SK-N-SH (cell line): ENCODE measurements around the gene EPB41L3. TPM values are rescaled to one million over a fixed set of nuclear protein-coding genes. Genes with fewer than 3 reads are reported as not detected.

Experiments
- CTCF ChIA-PET: fragments of 300-600, 350-600 bp; formaldehyde crosslinking; extraction: SDS; loops from one replicate; lab custom pipeline; 2021; lab: Yijun Ruan, JAX
- POLR2A ChIA-PET: fragments of 350-600 bp; sonication (Branson Sonifier 250); formaldehyde crosslinking; extraction: SDS; loops from one replicate; lab custom pipeline; 2020; ENCODE audit warnings: antibody characterized with exemption, inconsistent platforms; lab: Yijun Ruan, JAX
- DNase-seq: peaks from one replicate; pipeline ENCODE4 v3.0.0; 2012
- H2AFZ ChIP-seq: fragments of 200-600 bp; sonication (generic); 2 replicates; pipeline ENCODE4 v1.8.1; 2016; ENCODE audit warnings: antibody characterized with exemption, mild to moderate bottlenecking, low read depth
- H3F3A ChIP-seq: fragments of 200-600 bp; sonication (generic); replicated peaks from 2 replicates; pipeline ENCODE3; 2016; ENCODE audit warnings: antibody characterized with exemption, mild to moderate bottlenecking; ENCODE audit not compliant: insufficient read depth
- H3K27ac ChIP-seq, 2 experiments: fragments of 200-500 bp in 1 of 2; fragments of 200-600 bp in 1 of 2; sonication (Bioruptor generic) in 1 of 2; sonication (generic), shearing (Covaris generic) in 1 of 2; 2 replicates each; pipeline versions ENCODE4 v1.5.1 to v1.6.1; 2014 to 2016; ENCODE audit warnings: low read depth in 2 of 2, inconsistent platforms in 1 of 2, low read length in 1 of 2, mild to moderate bottlenecking in 1 of 2, mixed read lengths in 1 of 2
- H3K27me3 ChIP-seq: fragments of 200-600 bp; sonication (generic), shearing (Covaris generic); 2 replicates; pipeline ENCODE4 v1.6.1; 2016; ENCODE audit warnings: mixed run types; ENCODE audit not compliant: insufficient read depth
- H3K36me3 ChIP-seq, 2 experiments: fragments of 200-500 bp in 1 of 2; fragments of 200-600 bp in 1 of 2; sonication (Bioruptor generic) in 1 of 2; sonication (generic) in 1 of 2; replicated peaks in 1 of 2; 2 replicates each; pipeline versions ENCODE3 to v1.5.1; 2014 to 2016; ENCODE audit warnings: low read length in 1 of 2, mild to moderate bottlenecking in 1 of 2; ENCODE audit not compliant: insufficient read depth in 2 of 2, control insufficient read depth in 1 of 2
- H3K4me1 ChIP-seq, 2 experiments: fragments of 200-500 bp in 1 of 2; fragments of 200-600 bp in 1 of 2; sonication (Bioruptor generic) in 1 of 2; sonication (generic), shearing (Covaris generic) in 1 of 2; 2 replicates each; pipeline versions ENCODE4 v1.5.1 to v1.6.1; 2014 to 2016; ENCODE audit warnings: low read depth in 1 of 2, low read length in 1 of 2, mixed run types in 1 of 2; ENCODE audit not compliant: insufficient read depth in 2 of 2, control insufficient read depth in 1 of 2
- H3K4me2 ChIP-seq: fragments of 200-600 bp; sonication (generic), shearing (Covaris generic); 2 replicates; pipeline ENCODE4 v1.6.1; 2017; ENCODE audit warnings: mixed run types
- H3K4me3 ChIP-seq, 2 experiments: fragments of 200-500 bp in 1 of 2; fragments of 200-600 bp in 1 of 2; sonication (Bioruptor generic) in 1 of 2; sonication (generic), shearing (Covaris generic) in 1 of 2; 2 replicates each; pipeline versions ENCODE4 v1.5.1 to v1.8.1; 2014 to 2016; ENCODE audit warnings: low read depth in 2 of 2, inconsistent platforms in 1 of 2, low read length in 1 of 2, mild to moderate bottlenecking in 1 of 2, mixed read lengths in 1 of 2, moderate library complexity in 1 of 2
- H3K79me2 ChIP-seq: fragments of 200-600 bp; sonication (generic); 2 replicates; pipeline ENCODE4 v1.8.1; 2017; ENCODE audit warnings: mild to moderate bottlenecking; ENCODE audit not compliant: insufficient read depth
- H3K9ac ChIP-seq: fragments of 200-600 bp; sonication (generic); 2 replicates; pipeline ENCODE4 v1.6.1; 2017; ENCODE audit warnings: mixed run types
- H3K9me2 ChIP-seq: fragments of 200-600 bp; sonication (generic); 2 replicates; pipeline ENCODE4 v1.6.1; 2017; ENCODE audit warnings: mixed run types
- H3K9me3 ChIP-seq: fragments of 200-600 bp; sonication (generic); 2 replicates; pipeline ENCODE4 v1.6.1; 2017; ENCODE audit warnings: mixed run types, mild to moderate bottlenecking, moderate library complexity
- H4K20me1 ChIP-seq: fragments of 200-600 bp; sonication (generic); 2 replicates; pipeline ENCODE4 v1.6.1; 2017; ENCODE audit warnings: mild to moderate bottlenecking, mixed run types; ENCODE audit not compliant: insufficient read depth
- CHD2 ChIP-seq: fragments of 150-350 bp; IDR thresholded peaks from 2 replicates; pipeline ENCODE4 v1.6.1; 2018; ENCODE audit warnings: low read length; ENCODE audit not compliant: partially characterized antibody
- CTCF ChIP-seq: fragments of 200-600 bp; sonication (generic); IDR thresholded peaks from 2 replicates; pipeline ENCODE4 v1.6.1; 2017; ENCODE audit warnings: antibody characterized with exemption, mild to moderate bottlenecking, moderate library complexity
- FOSL2 ChIP-seq: IDR thresholded peaks from 2 replicates; pipeline ENCODE4 v1.4.0; 2012; ENCODE audit warnings: low read depth, mild to moderate bottlenecking, moderate library complexity, borderline replicate concordance
- GATA2 ChIP-seq: sonication (generic); formaldehyde crosslinking; IDR thresholded peaks from 2 replicates; pipeline ENCODE4 v1.5.0; 2020; ENCODE audit warnings: mild to moderate bottlenecking, missing genetic modification reagents
- IRF3 ChIP-seq: fragments of 150-350 bp; IDR thresholded peaks from 2 replicates; pipeline ENCODE4 v1.6.1; 2016; ENCODE audit warnings: mild to moderate bottlenecking, low read depth, low read length
- MAX ChIP-seq: IDR thresholded peaks from 2 replicates; pipeline ENCODE4 v1.4.0; 2012; ENCODE audit warnings: low read depth
- RAD21 ChIP-seq: IDR thresholded peaks from 2 replicates; pipeline ENCODE4 v1.6.1; 2012; ENCODE audit warnings: mild to moderate bottlenecking, low read length
- REST ChIP-seq: IDR thresholded peaks from 2 replicates; pipeline ENCODE4 v1.6.1; 2012; ENCODE audit warnings: mild to moderate bottlenecking, low read depth, low read length, moderate library complexity
- RXRA ChIP-seq: IDR thresholded peaks from 2 replicates; pipeline ENCODE4 v1.4.0; 2012; ENCODE audit warnings: low read depth, mild to moderate bottlenecking, borderline replicate concordance
- SIN3A ChIP-seq: IDR thresholded peaks from 2 replicates; pipeline ENCODE4 v1.6.1; 2012; ENCODE audit warnings: low read depth, mild to moderate bottlenecking, low read length, moderate library complexity, borderline replicate concordance
- SMC3 ChIP-seq: IDR thresholded peaks from 2 replicates; pipeline ENCODE4 v1.6.1; 2012; ENCODE audit warnings: low read depth, low read length, improper control_type of control experiment
- TAF1 ChIP-seq: IDR thresholded peaks from 2 replicates; pipeline ENCODE4 v1.6.1; 2012; ENCODE audit warnings: low read depth, mild to moderate bottlenecking, low read length, moderate library complexity, borderline replicate concordance
- USF2 ChIP-seq: fragments of 150-350 bp; IDR thresholded peaks from 2 replicates; pipeline ENCODE4 v1.6.1; 2017; ENCODE audit warnings: antibody characterized with exemption, low read length, low read depth, borderline replicate concordance
- WGBS: methylation state at CpG from one replicate; pipeline ENCODE4 v1.1.6; 2017; ENCODE audit warnings: low lambda C conversion rate; 5-methylcytosine and 5-hydroxymethylcytosine counted together
- polyA plus RNA-seq, 3 experiments: library from polyadenylated mRNA; depleted of rRNA; stranded (reverse); fragments of >200 nt; gene quantifications; 2 replicates each; pipeline ENCODE4 v1.2.3, GENCODE V29; 2012

Gene EPB41L3
- polyA plus RNA-seq, 1 of the 3 experiments (the other 2 are of a cell fraction) = 0.15 TPM

GRCh38 chr18:5484526-5484925 lies 59.3 kb downstream of the EPB41L3 start:
- no peak overlapping the region for H3K27ac ChIP-seq
- H3K27me3 ChIP-seq = no peaks in the 10 kb centered on the region
- 5% methylated on average over 2 of the region's 2 CpGs for WGBS
- no peak for TF ChIP-seq RXRA
- TF ChIP-seq TAF1 = no peak
- TF ChIP-seq RAD21 = no peak
- no peak for TF ChIP-seq REST
- TF ChIP-seq, all 33 proteins: peak for 0
- H3K9ac ChIP-seq = no peak overlapping the region
- H3K9me3 ChIP-seq = no peaks in the 10 kb centered on the region
- no peaks in the 10 kb centered on the region for H3K36me3 ChIP-seq
- H3K9me2 ChIP-seq = no peaks in the 10 kb centered on the region
- no peaks in the 10 kb centered on the region for H4K20me1 ChIP-seq
- no peaks in the 10 kb centered on the region for H3F3A ChIP-seq
- POLR2A ChIA-PET = no interaction called here
- no peaks in the 10 kb centered on the region for H3K79me2 ChIP-seq
- no peak overlapping the region for H3K4me2 ChIP-seq
- H3K4me1 ChIP-seq = no peaks in the 10 kb centered on the region
- no peak overlapping the region for H2AFZ ChIP-seq
- DNase-seq = no peak
- CTCF ChIA-PET = no interaction called here
- no peak overlapping the region for H3K4me3 ChIP-seq

GRCh38 chr18:5481621-5482020 lies 62.2 kb downstream of the EPB41L3 start:
- no peaks in the 10 kb centered on the region for H3K9me2 ChIP-seq
- WGBS = 70% methylated on average over 5 of the region's 5 CpGs
- no peak overlapping the region for H3K27ac ChIP-seq
- ChIA-PET CTCF (interaction anchor here (0.7 to 1.1 kb wide), 2 partner anchors 15 to 41 kb away, joined by 3 read pairs; no protein-coding TSS in a partner anchor), POLR2A (no interaction called here)
- no peak overlapping the region for H3K9ac ChIP-seq
- H3F3A ChIP-seq = no peaks in the 10 kb centered on the region
- H3K79me2 ChIP-seq = no peaks in the 10 kb centered on the region
- no peaks in the 10 kb centered on the region for H4K20me1 ChIP-seq
- no peak overlapping the region for H3K4me2 ChIP-seq
- no peak for DNase-seq
- TF ChIP-seq SMC3 = no peak
- TF ChIP-seq CTCF = no peak
- no peak for TF ChIP-seq FOSL2
- TF ChIP-seq CHD2 = no peak
- TF ChIP-seq MAX = no peak
- no peak for TF ChIP-seq SIN3A
- no peak for TF ChIP-seq GATA2
- no peak for TF ChIP-seq IRF3
- no peak for TF ChIP-seq USF2
- no peaks in the 10 kb centered on the region for H3K9me3 ChIP-seq
- no peaks in the 10 kb centered on the region for H3K4me1 ChIP-seq
- no peak overlapping the region for H2AFZ ChIP-seq
- no peaks in the 10 kb centered on the region for H3K27me3 ChIP-seq
- H3K36me3 ChIP-seq = no peaks in the 10 kb centered on the region
- H3K4me3 ChIP-seq = no peak overlapping the region
